Measurements from ENCODE around the gene LETM1.

Gene LETM1

GRCh38 chr4:1807332-1807777 is 48.6 kb downstream of the LETM1 start:
- TF ChIP-seq, protein P1, sequence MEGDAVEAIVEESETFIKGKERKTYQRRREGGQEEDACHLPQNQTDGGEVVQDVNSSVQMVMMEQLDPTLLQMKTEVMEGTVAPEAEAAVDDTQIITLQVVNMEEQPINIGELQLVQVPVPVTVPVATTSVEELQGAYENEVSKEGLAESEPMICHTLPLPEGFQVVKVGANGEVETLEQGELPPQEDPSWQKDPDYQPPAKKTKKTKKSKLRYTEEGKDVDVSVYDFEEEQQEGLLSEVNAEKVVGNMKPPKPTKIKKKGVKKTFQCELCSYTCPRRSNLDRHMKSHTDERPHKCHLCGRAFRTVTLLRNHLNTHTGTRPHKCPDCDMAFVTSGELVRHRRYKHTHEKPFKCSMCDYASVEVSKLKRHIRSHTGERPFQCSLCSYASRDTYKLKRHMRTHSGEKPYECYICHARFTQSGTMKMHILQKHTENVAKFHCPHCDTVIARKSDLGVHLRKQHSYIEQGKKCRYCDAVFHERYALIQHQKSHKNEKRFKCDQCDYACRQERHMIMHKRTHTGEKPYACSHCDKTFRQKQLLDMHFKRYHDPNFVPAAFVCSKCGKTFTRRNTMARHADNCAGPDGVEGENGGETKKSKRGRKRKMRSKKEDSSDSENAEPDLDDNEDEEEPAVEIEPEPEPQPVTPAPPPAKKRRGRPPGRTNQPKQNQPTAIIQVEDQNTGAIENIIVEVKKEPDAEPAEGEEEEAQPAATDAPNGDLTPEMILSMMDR (conservative IDR thresholded peaks at IDR 0.05) = no peak
- H3K27ac ChIP-seq = no peak overlapping the region

- H3K27ac ChIP-seq = no peak overlapping the region
- TF ChIP-seq, protein P1 (conservative IDR thresholded peaks at IDR 0.05) = no peak
These were observed 49.2 kb downstream of the LETM1 start for GRCh38 chr4:1806596-1807331.

- TF ChIP-seq, protein P1 (conservative IDR thresholded peaks at IDR 0.05) = no peak
- H3K27ac ChIP-seq = no peak overlapping the region
These were observed 49.8 kb downstream of the LETM1 start for GRCh38 chr4:1806223-1806564.

GRCh38 chr4:1805493-1806222 is 50.3 kb downstream of the LETM1 start:
- no peak overlapping the region for H3K27ac ChIP-seq
- TF ChIP-seq, protein P1 (conservative IDR thresholded peaks at IDR 0.05) = no peak

DNA sequence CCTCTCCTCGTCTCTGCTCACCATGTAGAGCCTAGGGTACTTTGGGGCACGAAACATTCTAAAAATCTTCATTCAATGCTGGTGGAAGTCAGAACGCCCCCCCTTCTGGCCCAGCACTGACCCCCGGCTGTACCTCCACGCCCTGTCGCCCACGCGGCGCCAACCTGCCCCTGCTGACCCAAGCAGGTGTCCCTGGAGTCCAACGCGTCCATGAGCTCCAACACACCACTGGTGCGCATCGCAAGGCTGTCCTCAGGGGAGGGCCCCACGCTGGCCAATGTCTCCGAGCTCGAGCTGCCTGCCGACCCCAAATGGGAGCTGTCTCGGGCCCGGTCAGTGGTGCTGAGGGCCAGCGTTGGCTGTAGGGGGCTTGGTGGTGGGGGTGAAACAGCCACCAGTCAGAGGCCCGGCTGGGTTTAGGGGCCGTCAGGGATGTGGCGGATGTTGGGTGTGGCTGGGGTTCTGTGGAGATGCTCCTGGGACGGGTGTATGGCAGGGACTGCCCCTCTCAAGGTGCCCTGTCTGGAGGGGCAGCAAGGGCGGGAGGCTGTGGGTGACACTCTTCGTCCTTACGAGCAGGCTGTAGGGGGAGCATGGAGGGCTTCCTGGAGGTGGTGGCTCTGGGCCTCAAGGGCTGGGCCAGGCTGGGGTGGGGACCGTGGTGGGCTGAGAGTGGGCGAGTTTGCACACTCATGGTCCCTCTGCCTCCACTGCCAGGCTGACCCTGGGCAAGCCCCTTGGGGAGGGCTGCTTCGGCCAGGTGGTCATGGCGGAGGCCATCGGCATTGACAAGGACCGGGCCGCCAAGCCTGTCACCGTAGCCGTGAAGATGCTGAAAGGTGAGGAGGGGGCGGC is 51.1 kb downstream of the LETM1 start:
- TF ChIP-seq, protein P1 (conservative IDR thresholded peaks at IDR 0.05) = no peak
- no peak overlapping the region for H3K27ac ChIP-seq

DNA sequence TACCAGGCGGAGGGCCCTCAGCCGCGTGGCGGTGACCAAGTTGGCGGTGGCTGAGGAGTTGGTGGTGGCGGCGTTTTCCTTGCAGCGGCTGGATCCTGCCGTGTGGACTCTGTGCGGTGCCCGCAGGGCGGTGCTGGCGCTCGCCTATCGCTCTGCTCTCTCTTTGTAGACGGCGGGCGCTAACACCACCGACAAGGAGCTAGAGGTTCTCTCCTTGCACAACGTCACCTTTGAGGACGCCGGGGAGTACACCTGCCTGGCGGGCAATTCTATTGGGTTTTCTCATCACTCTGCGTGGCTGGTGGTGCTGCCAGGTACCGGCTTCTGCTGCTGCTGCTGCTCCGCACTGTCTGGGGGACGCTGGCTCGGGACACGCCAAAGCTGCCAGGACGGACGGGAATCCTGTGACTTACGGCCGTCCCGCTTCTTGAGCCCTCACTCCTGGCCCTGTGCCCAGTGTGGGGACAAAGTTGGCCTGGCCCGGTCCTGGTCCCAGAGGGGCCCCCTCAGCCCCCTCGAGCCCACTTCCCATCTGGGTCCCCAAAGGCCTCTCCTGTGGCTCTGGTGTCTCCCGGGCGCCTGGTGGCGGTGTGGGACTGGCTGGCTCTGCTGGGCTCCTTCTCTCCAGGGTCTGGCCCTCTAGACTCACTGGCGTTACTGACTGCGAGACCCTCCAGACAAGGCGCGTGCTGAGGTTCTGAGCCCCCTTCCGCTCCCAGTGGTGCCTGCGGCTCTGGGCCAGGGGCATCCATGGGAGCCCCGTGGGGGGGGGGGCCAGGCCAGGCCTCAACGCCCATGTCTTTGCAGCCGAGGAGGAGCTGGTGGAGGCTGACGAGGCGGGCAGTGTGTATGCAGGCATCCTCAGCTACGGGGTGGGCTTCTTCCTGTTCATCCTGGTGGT is 52.2 kb downstream of the LETM1 start:
- no peak overlapping the region for H3K27ac ChIP-seq
- TF ChIP-seq, protein P1 (conservative IDR thresholded peaks at IDR 0.05) = no peak
